ENCODE measurements around the gene GRID1.

Gene GRID1

GRCh38 chr10:85607043-85607695 lies 759.4 kb downstream of the GRID1 start:
- no peak for DNase-seq

DNA sequence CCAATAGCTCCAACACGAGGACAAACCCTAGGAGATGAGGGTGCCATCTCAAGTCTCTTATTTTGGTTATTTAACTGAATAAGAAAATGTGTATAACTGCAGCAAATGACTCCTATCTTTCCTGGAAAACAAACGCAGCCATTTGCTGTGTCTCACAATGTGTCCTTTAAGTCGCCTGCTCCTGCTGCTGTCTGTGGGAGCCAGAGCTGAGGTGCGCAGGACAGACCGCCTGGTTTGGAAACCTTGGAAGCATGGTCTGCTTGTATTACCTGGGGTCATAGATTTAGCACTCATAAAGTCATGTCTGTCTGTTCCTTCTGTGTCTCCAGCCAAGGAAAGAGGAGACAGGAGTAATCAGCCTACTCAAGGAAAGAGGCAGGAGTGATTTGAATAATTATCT lies 760.2 kb downstream of the GRID1 start:
- DNase-seq, result no peak

GRCh38 chr10:85604884-85605283 lies 761.7 kb downstream of the GRID1 start:
- no peak for DNase-seq

DNA sequence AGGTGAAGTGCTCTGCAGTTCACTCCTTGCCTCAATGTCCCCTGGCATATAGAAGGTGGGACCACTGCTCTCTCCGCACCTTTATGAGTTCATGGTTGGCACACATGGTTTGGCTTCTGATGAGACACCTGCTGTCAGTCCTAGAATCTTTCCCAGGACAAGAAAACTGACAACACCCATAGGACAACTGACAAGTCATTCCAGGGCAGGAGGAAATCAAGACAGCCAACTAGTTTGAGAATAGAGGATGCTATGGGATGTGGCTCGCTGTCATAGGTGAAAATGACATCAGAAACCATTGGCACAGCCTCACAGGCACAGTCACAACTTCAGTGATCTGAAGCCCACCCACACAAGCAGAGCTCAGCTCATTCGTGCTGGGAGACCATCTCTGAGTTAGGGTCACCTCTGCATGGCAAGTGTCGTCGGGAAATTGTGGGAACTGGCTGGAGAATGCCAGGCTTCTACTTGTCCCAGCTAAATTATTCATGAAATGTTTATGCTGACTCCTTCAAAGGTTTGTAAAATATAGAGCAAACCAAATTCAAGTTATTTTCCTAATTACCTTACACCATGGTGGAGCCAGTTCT lies 762.4 kb downstream of the GRID1 start:
- DNase-seq, result no peak

- DNase-seq, result no peak
These were observed 763.2 kb downstream of the GRID1 start for GRCh38 chr10:85603151-85603940.

DNA sequence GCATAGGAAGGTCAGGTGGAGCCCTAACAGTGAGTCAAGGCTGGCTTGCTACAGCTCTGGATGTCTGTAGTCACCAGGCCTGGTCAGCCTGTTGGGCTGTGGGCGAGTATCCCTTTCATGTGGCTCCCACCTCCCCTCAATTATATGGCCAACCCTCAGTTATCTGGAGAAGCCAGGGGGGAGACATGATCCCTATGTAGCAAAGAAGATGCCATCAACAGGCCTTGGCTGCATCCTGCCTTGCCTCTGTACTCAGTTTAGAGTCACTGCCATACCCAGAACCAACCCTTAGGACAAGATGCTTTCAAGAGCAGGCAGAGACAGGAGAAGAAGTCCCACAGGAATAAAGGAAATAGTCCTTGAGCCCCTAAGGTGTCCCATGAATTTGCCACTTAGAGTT lies 763.9 kb downstream of the GRID1 start:
- DNase-seq, result no peak

GRCh38 chr10:85602306-85602705 lies 764.3 kb downstream of the GRID1 start:
- DNase-seq, result no peak

GRCh38 chr10:85601526-85601925 lies 765.1 kb downstream of the GRID1 start:
- no peak for DNase-seq

GRCh38 chr10:85600744-85601081 lies 765.9 kb downstream of the GRID1 start:
- DNase-seq, result no peak

- DNase-seq, result no peak
These were observed 766.4 kb downstream of the GRID1 start for GRCh38 chr10:85600026-85600743.

- DNase-seq, result no peak
These were observed 767.5 kb downstream of the GRID1 start for GRCh38 chr10:85599081-85599480.

- no peak for DNase-seq
These were observed 767.9 kb downstream of the GRID1 start for GRCh38 chr10:85598646-85599045.

GRCh38 chr10:85597006-85597405 lies 769.6 kb downstream of the GRID1 start:
- no peak for DNase-seq

DNA sequence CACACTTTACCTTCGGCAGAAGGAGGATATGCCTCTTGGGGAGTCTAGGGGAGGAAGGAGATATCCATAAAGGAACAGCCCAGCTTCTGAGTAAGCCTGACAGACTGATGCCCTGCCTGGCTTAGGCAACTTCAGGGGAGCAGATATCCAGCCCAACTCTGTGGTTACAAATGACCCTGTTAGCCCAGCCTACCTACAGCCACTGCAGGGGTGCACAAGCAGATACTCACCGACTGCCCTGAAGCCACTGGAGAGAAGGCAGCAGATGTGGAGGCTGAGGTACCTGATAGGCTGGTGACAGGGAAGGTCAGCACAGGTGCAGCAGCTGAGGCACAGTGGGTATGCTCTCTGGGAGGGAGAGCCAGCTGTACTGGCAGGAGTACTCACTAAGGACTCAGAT lies 770.2 kb downstream of the GRID1 start:
- no peak for DNase-seq

DNA sequence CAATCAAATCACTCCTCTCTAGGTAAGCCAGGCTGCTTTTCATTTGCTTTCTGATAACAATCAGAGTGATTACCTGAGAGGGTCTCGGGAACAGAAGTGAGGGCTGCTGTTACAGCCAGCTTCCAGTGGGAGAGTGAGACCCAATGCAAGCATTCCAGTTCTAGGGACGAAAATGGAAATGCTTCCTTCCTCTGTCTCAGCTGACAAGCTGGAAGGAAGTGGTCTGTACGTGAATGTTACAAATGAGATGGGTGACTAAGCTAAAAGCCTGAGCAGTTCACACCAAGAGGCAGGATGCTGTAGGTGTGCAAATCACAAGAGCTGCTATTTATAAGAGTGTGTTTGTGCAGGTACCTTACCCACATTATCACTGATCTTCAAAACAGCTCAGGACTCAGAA lies 772.4 kb downstream of the GRID1 start:
- no peak for DNase-seq

DNA sequence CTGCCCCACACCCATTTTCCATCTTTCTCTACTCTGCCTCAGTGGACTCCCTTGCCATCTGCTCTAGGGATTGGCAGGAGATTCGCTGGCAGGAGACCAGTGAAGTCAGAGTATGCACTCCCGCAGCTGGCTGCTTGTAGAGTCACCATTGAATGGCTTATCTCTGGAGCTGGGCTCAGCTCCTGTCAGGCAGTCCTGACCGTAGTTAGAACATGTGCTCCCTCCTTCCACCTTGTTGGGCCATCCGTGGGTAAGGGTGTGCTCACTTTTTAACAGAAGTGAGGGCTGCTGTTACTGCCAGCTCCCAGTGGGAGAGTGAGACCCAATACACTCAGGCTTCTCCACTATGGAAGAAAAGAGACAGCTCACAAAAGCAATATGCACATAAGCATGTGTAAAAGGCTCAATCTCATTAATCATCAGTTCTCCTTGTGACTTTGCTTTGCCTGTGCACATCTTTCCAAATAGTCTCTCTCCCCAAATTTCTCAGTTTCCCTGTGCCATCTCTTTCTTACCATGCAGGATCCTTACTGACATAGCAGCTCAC lies 773.3 kb downstream of the GRID1 start:
- no peak for DNase-seq

- no peak for DNase-seq
These were observed 785.2 kb downstream of the GRID1 start for GRCh38 chr10:85581371-85581770.

GRCh38 chr10:85580585-85580984 lies 786.0 kb downstream of the GRID1 start:
- DNase-seq, result no peak

- no peak for DNase-seq
These were observed 787.7 kb downstream of the GRID1 start for GRCh38 chr10:85578860-85579259.

DNA sequence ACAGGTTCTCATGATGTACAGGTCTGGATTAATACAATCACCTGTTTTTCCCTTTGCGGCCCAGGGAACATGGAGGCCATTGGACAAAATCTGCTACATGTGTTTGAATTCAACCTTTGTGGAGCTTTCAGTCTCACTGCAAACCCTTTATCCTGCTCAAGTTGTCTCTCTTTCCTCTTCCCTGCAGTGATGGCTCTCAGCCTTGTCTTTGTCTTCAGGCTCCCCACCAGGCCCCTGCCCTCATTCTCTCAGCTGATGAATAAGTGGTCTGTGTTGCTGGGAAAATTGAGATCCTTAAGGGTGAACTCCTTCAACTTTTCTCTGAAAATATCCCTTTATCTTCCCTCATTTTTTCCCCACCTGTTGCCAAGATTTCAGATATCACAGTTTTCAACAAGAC lies 791.2 kb downstream of the GRID1 start:
- no peak for DNase-seq

GRCh38 chr10:85570871-85571270 lies 795.7 kb downstream of the GRID1 start:
- no peak for DNase-seq

DNA sequence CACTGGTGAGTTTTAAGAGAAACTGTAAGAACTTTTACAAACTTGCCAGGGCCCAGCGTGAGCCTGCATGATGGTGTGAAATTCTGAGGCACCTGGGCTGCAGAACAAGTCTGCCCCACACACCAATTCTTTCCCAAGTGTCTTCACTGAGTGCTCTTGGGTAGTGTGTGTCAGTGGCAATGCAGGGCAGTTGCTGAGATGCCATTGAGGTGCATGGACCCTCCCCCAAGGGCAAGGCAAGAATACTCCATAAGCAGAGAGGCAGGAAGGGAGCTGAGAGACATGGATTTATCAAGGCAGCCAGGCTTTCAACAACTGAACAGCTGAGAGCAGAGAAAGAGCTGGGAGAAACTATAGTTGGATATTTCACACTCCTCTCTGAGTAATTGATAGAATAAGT lies 801.2 kb downstream of the GRID1 start:
- DNase-seq, result no peak

DNA sequence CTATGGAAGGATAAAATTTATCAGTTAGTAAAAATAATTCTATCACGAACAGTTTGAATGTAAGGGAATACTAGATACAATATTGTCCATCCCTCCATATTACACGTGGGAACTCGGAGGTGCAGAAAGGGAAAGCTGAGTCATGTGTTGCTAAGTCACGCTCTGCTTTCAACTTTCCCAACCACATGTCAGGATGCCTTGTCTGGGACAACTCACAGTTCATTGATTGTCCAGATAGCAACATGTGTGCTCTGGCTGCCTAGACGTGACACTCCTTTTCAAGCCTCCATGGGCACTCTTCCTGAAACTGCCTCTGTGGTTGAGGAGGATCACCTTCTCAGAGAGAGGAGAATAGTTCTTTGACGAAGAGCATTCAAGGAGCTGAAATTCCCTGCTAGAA lies 808.1 kb downstream of the GRID1 start:
- DNase-seq, result no peak

DNA sequence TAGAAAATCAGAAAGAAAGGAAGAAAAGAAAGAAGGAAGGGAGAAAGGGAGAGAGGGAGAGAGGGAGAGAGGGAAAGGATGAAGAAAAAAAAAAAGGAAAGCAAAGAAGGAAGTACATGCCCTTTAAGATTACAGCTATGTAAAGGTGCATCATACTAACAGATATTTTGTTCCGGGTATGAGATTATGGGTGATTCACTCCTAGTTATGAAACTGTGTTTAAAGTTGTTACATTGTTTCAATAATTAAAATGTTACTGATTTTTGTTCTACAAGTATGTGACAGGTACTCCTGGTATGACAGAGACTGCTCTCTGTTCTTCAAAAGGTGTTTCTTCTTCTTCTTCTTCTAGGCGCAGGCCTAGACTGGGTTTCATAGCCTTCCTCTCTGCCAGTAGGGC lies 808.9 kb downstream of the GRID1 start:
- no peak for DNase-seq

All from stimulated activated CD4-positive, alpha-beta T cell treated with anti-CD3 and anti-CD28 coated beads, Interleukin-15, amount 100 ng/mL, for 24 hours (primary cell).